GM23338 (cell line): ENCODE results near the gene IL21R. TPM values are rescaled to one million over a fixed set of nuclear protein-coding genes. Genes with fewer than 3 reads are reported as not detected.

Source experiments
- ATAC-seq: fragments of 200-7000 bp; cut with Tn5 transposase; 3 replicates; pipeline ENCODE4 v1.9.1; 2020
- DNase-seq: peaks from one replicate; pipeline ENCODE4 v3.0.0-alpha.2; 2015; ENCODE audit warnings: low spot score
- H2AFZ ChIP-seq: fragments of 200-600 bp; sonication (generic); 2 replicates; pipeline ENCODE4 v1.8.0; 2016; ENCODE audit warnings: antibody characterized with exemption, mild to moderate bottlenecking, moderate library complexity
- H3F3A ChIP-seq: fragments of 200-600 bp; sonication (generic); replicated peaks from 2 replicates; pipeline ENCODE4 v1.8.0; 2017; ENCODE audit warnings: antibody characterized with exemption, mixed run types, low read depth
- H3K27ac ChIP-seq: fragments of 200-600 bp; sonication (generic); 2 replicates; pipeline ENCODE4 v1.6.1; 2016; ENCODE audit warnings: low read depth
- H3K27me3 ChIP-seq: fragments of 200-600 bp; sonication (generic); 2 replicates; pipeline ENCODE4 v1.8.0; 2016; ENCODE audit warnings: mild to moderate bottlenecking, mixed run types, moderate library complexity; ENCODE audit not compliant: insufficient read depth
- H3K36me3 ChIP-seq: fragments of 200-600 bp; sonication (generic); 2 replicates; pipeline ENCODE4 v1.8.0; 2016; ENCODE audit warnings: mild to moderate bottlenecking; ENCODE audit not compliant: insufficient read depth
- H3K4me1 ChIP-seq: fragments of 200-600 bp; sonication (generic); 2 replicates; pipeline ENCODE4 v1.8.0; 2016; ENCODE audit warnings: mild to moderate bottlenecking, moderate library complexity; ENCODE audit not compliant: insufficient read depth
- H3K4me2 ChIP-seq: fragments of 200-600 bp; sonication (generic); 2 replicates; pipeline ENCODE4 v1.7.1; 2017; ENCODE audit warnings: mixed run types
- H3K4me3 ChIP-seq: fragments of 200-600 bp; sonication (generic); 2 replicates; pipeline ENCODE4 v1.6.1; 2016; ENCODE audit warnings: mixed run types
- H3K79me2 ChIP-seq: fragments of 200-600 bp; sonication (generic); replicated peaks from 2 replicates; pipeline ENCODE4 v1.8.0; 2017; ENCODE audit warnings: mild to moderate bottlenecking; ENCODE audit not compliant: insufficient read depth
- H3K9me2 ChIP-seq: fragments of 200-600 bp; sonication (generic); 2 replicates; pipeline ENCODE4 v1.8.0; 2017; ENCODE audit not compliant: insufficient read depth
- H4K20me1 ChIP-seq: fragments of 200-600 bp; sonication (generic); replicated peaks from 2 replicates; pipeline ENCODE4 v1.8.0; 2017; ENCODE audit warnings: mild to moderate bottlenecking; ENCODE audit not compliant: insufficient read depth
- H3K27ac Mint-ChIP-seq: 2 replicates; pipeline ENCODE4 v1.8.0; 2020; ENCODE audit warnings: inconsistent platforms, mild to moderate bottlenecking, moderate library complexity, mixed read lengths
- H3K27me3 Mint-ChIP-seq: 3 replicates; pipeline ENCODE4 v1.8.0; 2022; ENCODE audit warnings: low read depth, mild to moderate bottlenecking, moderate library complexity, mixed read lengths, inconsistent platforms; ENCODE audit not compliant: insufficient read depth, poor library complexity
- H3K36me3 Mint-ChIP-seq: 3 replicates; pipeline ENCODE4 v1.8.0; 2021; ENCODE audit warnings: low read depth, mild to moderate bottlenecking, inconsistent platforms, moderate library complexity, mixed read lengths
- H3K4me1 Mint-ChIP-seq: 3 replicates; pipeline ENCODE4 v1.8.0; 2020; ENCODE audit warnings: mild to moderate bottlenecking, inconsistent platforms, mixed read lengths
- H3K4me3 Mint-ChIP-seq: 3 replicates; pipeline ENCODE4 v1.8.0; 2021; ENCODE audit warnings: moderate library complexity, mild to moderate bottlenecking, inconsistent platforms, mixed read lengths
- H3K9me3 Mint-ChIP-seq: 3 replicates; pipeline ENCODE4 v1.8.0; 2020; ENCODE audit warnings: moderate library complexity, mild to moderate bottlenecking, inconsistent platforms, mixed read lengths
- EZH2 ChIP-seq: fragments of 200-600 bp; sonication (generic); IDR thresholded peaks from one replicate; pipeline ENCODE4 v1.8.0; 2017; ENCODE audit warnings: antibody characterized with exemption, mild to moderate bottlenecking, low read depth; ENCODE audit not compliant: unreplicated experiment
- EZH2phosphoT487 ChIP-seq: fragments of 200-600 bp; sonication (generic); IDR thresholded peaks from one replicate; pipeline ENCODE4 v1.8.1; 2018; ENCODE audit warnings: antibody characterized with exemption; ENCODE audit not compliant: unreplicated experiment
- JUNB ChIP-seq: IDR thresholded peaks from one replicate; pipeline ENCODE4 v1.6.1; 2016; ENCODE audit warnings: antibody characterized with exemption; ENCODE audit not compliant: unreplicated experiment
- NANOG ChIP-seq: IDR thresholded peaks from 2 replicates; pipeline ENCODE4 v1.6.1; 2016; ENCODE audit warnings: antibody characterized with exemption, borderline replicate concordance
- ZNF114 ChIP-seq: fragments of 250-450 bp; sonication (Bioruptor Pico); IDR thresholded peaks from 2 replicates; pipeline ENCODE4 v1.5.0; 2020; ENCODE audit warnings: mild to moderate bottlenecking, moderate library complexity
- polyA plus RNA-seq: library from polyadenylated mRNA; unstranded; fragments of >200 nt; fragmentation: Nextera tagmentation; extraction: Ambion mirVana; gene quantifications from 2 replicates; pipeline ENCODE4 v1.2.1, GENCODE V29; 2016
- total RNA-seq: library from RNA; depleted of rRNA; stranded (reverse); fragments of >200 nt; shearing (Covaris generic); gene quantifications from 2 replicates; pipeline ENCODE4 v1.2.3, GENCODE V29; 2014
- TF ChIP-seq, protein P1 (sequence below): IDR thresholded peaks from 2 replicates; pipeline ENCODE4 v1.6.1; 2016; ENCODE audit warnings: antibody characterized with exemption
- TF ChIP-seq, protein P2 (sequence below): fragments of 250-450 bp; sonication (Bioruptor Pico); IDR thresholded peaks from 2 replicates; pipeline ENCODE4 v1.5.0; 2020; ENCODE audit warnings: mild to moderate bottlenecking, moderate library complexity

Gene IL21R
- total and polyA plus RNA-seq, 2 experiments from 2014 or later, result 0.42 to 2.6 TPM

DNA sequence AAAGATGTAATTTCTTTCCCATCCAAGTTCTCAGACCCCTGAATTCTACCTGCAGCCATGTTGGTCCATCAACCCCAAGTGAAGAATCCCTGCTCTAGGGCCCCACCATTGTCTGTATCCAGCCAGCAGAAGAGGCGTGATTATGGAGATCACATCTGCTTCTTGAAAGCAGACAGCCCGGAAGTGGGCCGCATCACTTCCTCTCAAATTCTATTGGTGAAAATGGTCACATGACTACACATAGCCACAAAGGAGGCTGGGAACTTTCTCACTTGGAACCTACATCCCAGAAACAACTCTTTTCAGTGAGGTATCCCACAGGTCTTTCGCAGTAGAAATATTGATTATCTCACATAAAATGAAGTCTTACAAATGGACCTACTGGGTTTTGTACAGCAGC lies 48.1 kb upstream of the IL21R start:
- no peak overlapping the region for H3K4me2 ChIP-seq
- 0 out of 3 replicates have a peak, but pooled peaks cover 3% of the 10 kb centered on the region for H3K4me1 Mint-ChIP-seq
- no peaks in the 10 kb centered on the region for H4K20me1 ChIP-seq
- 0 out of 2 replicates have a peak, but pooled peaks cover 3% of the 10 kb centered on the region for H3K36me3 ChIP-seq
- H3K4me1 ChIP-seq, result no peaks in the 10 kb centered on the region
- H3K9me3 Mint-ChIP-seq, result peaks cover 5% of the 10 kb centered on the region; the same call in 1 of the 3 replicates
- H3F3A ChIP-seq, result no peaks in the 10 kb centered on the region
- ATAC-seq, result no peak
- no peak overlapping the region for H2AFZ ChIP-seq
- no peaks in the 10 kb centered on the region for H3K9me2 ChIP-seq
- H3K27me3 Mint-ChIP-seq, result no peaks in the 10 kb centered on the region
- H3K79me2 ChIP-seq, result no peaks in the 10 kb centered on the region
- TF ChIP-seq NANOG (no peak), EZH2 (no peak), JUNB (no peak), EZH2phosphoT487 (no peak), ZNF114 (CRISPR knock-in tag) (no peak)
- TF ChIP-seq, protein P1, sequence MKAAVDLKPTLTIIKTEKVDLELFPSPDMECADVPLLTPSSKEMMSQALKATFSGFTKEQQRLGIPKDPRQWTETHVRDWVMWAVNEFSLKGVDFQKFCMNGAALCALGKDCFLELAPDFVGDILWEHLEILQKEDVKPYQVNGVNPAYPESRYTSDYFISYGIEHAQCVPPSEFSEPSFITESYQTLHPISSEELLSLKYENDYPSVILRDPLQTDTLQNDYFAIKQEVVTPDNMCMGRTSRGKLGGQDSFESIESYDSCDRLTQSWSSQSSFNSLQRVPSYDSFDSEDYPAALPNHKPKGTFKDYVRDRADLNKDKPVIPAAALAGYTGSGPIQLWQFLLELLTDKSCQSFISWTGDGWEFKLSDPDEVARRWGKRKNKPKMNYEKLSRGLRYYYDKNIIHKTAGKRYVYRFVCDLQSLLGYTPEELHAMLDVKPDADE, result no peak
- TF ChIP-seq, protein P2, sequence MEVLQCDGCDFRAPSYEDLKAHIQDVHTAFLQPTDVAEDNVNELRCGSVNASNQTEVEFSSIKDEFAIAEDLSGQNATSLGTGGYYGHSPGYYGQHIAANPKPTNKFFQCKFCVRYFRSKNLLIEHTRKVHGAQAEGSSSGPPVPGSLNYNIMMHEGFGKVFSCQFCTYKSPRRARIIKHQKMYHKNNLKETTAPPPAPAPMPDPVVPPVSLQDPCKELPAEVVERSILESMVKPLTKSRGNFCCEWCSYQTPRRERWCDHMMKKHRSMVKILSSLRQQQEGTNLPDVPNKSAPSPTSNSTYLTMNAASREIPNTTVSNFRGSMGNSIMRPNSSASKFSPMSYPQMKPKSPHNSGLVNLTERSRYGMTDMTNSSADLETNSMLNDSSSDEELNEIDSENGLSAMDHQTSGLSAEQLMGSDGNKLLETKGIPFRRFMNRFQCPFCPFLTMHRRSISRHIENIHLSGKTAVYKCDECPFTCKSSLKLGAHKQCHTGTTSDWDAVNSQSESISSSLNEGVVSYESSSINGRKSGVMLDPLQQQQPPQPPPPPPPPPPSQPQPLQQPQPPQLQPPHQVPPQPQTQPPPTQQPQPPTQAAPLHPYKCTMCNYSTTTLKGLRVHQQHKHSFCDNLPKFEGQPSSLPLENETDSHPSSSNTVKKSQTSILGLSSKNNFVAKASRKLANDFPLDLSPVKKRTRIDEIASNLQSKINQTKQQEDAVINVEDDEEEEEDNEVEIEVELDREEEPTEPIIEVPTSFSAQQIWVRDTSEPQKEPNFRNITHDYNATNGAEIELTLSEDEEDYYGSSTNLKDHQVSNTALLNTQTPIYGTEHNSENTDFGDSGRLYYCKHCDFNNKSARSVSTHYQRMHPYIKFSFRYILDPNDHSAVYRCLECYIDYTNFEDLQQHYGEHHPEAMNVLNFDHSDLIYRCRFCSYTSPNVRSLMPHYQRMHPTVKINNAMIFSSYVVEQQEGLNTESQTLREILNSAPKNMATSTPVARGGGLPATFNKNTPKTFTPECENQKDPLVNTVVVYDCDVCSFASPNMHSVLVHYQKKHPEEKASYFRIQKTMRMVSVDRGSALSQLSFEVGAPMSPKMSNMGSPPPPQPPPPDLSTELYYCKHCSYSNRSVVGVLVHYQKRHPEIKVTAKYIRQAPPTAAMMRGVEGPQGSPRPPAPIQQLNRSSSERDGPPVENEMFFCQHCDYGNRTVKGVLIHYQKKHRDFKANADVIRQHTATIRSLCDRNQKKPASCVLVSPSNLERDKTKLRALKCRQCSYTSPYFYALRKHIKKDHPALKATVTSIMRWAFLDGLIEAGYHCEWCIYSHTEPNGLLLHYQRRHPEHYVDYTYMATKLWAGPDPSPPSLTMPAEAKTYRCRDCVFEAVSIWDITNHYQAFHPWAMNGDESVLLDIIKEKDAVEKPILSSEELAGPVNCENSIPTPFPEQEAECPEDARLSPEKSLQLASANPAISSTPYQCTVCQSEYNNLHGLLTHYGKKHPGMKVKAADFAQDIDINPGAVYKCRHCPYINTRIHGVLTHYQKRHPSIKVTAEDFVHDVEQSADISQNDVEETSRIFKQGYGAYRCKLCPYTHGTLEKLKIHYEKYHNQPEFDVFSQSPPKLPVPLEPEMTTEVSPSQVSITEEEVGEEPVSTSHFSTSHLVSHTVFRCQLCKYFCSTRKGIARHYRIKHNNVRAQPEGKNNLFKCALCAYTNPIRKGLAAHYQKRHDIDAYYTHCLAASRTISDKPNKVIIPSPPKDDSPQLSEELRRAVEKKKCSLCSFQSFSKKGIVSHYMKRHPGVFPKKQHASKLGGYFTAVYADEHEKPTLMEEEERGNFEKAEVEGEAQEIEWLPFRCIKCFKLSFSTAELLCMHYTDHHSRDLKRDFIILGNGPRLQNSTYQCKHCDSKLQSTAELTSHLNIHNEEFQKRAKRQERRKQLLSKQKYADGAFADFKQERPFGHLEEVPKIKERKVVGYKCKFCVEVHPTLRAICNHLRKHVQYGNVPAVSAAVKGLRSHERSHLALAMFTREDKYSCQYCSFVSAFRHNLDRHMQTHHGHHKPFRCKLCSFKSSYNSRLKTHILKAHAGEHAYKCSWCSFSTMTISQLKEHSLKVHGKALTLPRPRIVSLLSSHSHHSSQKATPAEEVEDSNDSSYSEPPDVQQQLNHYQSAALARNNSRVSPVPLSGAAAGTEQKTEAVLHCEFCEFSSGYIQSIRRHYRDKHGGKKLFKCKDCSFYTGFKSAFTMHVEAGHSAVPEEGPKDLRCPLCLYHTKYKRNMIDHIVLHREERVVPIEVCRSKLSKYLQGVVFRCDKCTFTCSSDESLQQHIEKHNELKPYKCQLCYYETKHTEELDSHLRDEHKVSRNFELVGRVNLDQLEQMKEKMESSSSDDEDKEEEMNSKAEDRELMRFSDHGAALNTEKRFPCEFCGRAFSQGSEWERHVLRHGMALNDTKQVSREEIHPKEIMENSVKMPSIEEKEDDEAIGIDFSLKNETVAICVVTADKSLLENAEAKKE (CRISPR knock-in tag), result no peak
- no peak overlapping the region for H3K4me3 ChIP-seq
- no peak overlapping the region for H3K27ac Mint-ChIP-seq
- H3K27ac ChIP-seq, result no peak overlapping the region
- no peak for DNase-seq
- H3K27me3 ChIP-seq, result no peaks in the 10 kb centered on the region
- H3K4me3 Mint-ChIP-seq, result no peak overlapping the region
- peaks cover 71% of the 10 kb centered on the region for H3K36me3 Mint-ChIP-seq
